ENCODE results near the gene HDAC4. TPM values are rescaled to one million over a fixed set of nuclear protein-coding genes. Genes with fewer than 3 reads are reported as not detected.

The HDAC4 gene
- total RNA-seq, 1 experiment from 2014 or later: 61.5 TPM

GRCh38 chr2:239360008-239360407 lies 40.8 kb downstream of the HDAC4 start:
- no peak for TF ChIP-seq EZH2 (IDR thresholded peaks at IDR 0.05; ENCODE audit: low read depth)
- TF ChIP-seq CTCF (conservative IDR thresholded peaks at IDR 0.05): no peak
- Histone ChIP-seq H3K4me1 (replicated peaks; ENCODE audit: insufficient read depth) (no peaks in the 10 kb centered on the region), H2AFZ (no peak overlapping the region), H3K36me3 (ENCODE audit: low read depth) (no peaks in the 10 kb centered on the region), H4K20me1 (ENCODE audit: insufficient read depth) (0 out of 2 replicates have a peak, but pooled peaks cover 4% of the 10 kb centered on the region), H3F3A (ENCODE audit: insufficient read depth, low read depth) (no peaks in the 10 kb centered on the region), H3K9me3 (ENCODE audit: insufficient read depth, low read depth) (no peaks in the 10 kb centered on the region), H3K9me2 (ENCODE audit: insufficient read depth) (no peaks in the 10 kb centered on the region), H3K79me2 (ENCODE audit: low read depth) (peaks cover 6% of the 10 kb centered on the region; the same call in 1 of the 2 replicates), H3K27me3 (ENCODE audit: insufficient read depth, low read depth) (no peaks in the 10 kb centered on the region), H3K4me2 (no peak overlapping the region), H3K4me3 (no peak overlapping the region), H3K27ac (no peak overlapping the region)
- intact Hi-C loops (cut with micrococcal nuclease; ENCODE audit: unreplicated experiment): no loop called here
- no TSS peak for BruUV-seq (replicated peaks)
- ChIA-PET CTCF (no interaction called here), POLR2A (ENCODE audit: unreplicated experiment) (no interaction called here)
- no peak for DNase-seq

- ChIA-PET CTCF (no interaction called here), POLR2A (ENCODE audit: unreplicated experiment) (interaction anchor here (0.7 kb wide), 1 partner anchor 642 kb away, joined by 9 read pairs; no protein-coding TSS in a partner anchor)
- no peaks in the 10 kb centered on the region for H3K36me3 ChIP-seq (ENCODE audit: low read depth)
- no peaks in the 10 kb centered on the region for H3K4me1 ChIP-seq (replicated peaks; ENCODE audit: insufficient read depth)
- H3K4me2 ChIP-seq: no peak overlapping the region
- TF ChIP-seq CTCF (conservative IDR thresholded peaks at IDR 0.05) (no peak), EZH2 (IDR thresholded peaks at IDR 0.05; ENCODE audit: low read depth) (no peak)
- peaks cover 6% of the 10 kb centered on the region; the same call in 1 of the 2 replicates for H3K79me2 ChIP-seq (ENCODE audit: low read depth)
- H3K9me3 ChIP-seq (ENCODE audit: insufficient read depth, low read depth): no peaks in the 10 kb centered on the region
- no peak overlapping the region for H2AFZ ChIP-seq
- BruUV-seq (replicated peaks): no TSS peak
- no peak overlapping the region for H3K27ac ChIP-seq
- H4K20me1 ChIP-seq (ENCODE audit: insufficient read depth): 0 out of 2 replicates have a peak, but pooled peaks cover 4% of the 10 kb centered on the region
- DNase-seq: no peak
- no peaks in the 10 kb centered on the region for H3F3A ChIP-seq (ENCODE audit: insufficient read depth, low read depth)
- H3K4me3 ChIP-seq: no peak overlapping the region
- H3K27me3 ChIP-seq (ENCODE audit: insufficient read depth, low read depth): no peaks in the 10 kb centered on the region
- intact Hi-C loops (cut with micrococcal nuclease; ENCODE audit: unreplicated experiment): no loop called here
- H3K9me2 ChIP-seq (ENCODE audit: insufficient read depth): no peaks in the 10 kb centered on the region
Measured at GRCh38 chr2:239359196-239359912, 41.5 kb downstream of the HDAC4 start.

GRCh38 chr2:239358062-239358754 lies 42.6 kb downstream of the HDAC4 start:
- no peaks in the 10 kb centered on the region for H3K4me1 ChIP-seq (replicated peaks; ENCODE audit: insufficient read depth)
- TF ChIP-seq CTCF (conservative IDR thresholded peaks at IDR 0.05) (no peak), EZH2 (IDR thresholded peaks at IDR 0.05; ENCODE audit: low read depth) (no peak)
- ChIA-PET POLR2A (ENCODE audit: unreplicated experiment) (no interaction called here), CTCF (no interaction called here)
- no peak for DNase-seq
- no peak overlapping the region for H2AFZ ChIP-seq
- no peaks in the 10 kb centered on the region for H3F3A ChIP-seq (ENCODE audit: insufficient read depth, low read depth)
- H3K4me2 ChIP-seq: no peak overlapping the region
- no peaks in the 10 kb centered on the region for H3K27me3 ChIP-seq (ENCODE audit: insufficient read depth, low read depth)
- H3K27ac ChIP-seq: no peak overlapping the region
- intact Hi-C loops (cut with micrococcal nuclease; ENCODE audit: unreplicated experiment): no loop called here
- no peaks in the 10 kb centered on the region for H4K20me1 ChIP-seq (ENCODE audit: insufficient read depth)
- H3K79me2 ChIP-seq (ENCODE audit: low read depth): peaks cover 2% of the 10 kb centered on the region; the same call in 1 of the 2 replicates
- no peaks in the 10 kb centered on the region for H3K9me3 ChIP-seq (ENCODE audit: insufficient read depth, low read depth)
- H3K36me3 ChIP-seq (ENCODE audit: low read depth): no peaks in the 10 kb centered on the region
- no peaks in the 10 kb centered on the region for H3K9me2 ChIP-seq (ENCODE audit: insufficient read depth)
- BruUV-seq (replicated peaks): no TSS peak
- H3K4me3 ChIP-seq: no peak overlapping the region
